Fibroblast of pulmonary artery (primary cell): ENCODE results near the gene CDC16.
"Not testable (repeated sequence)": the region's sequence is repeated elsewhere in the genome, so short reads cannot be mapped to it uniquely, and the experiment has no call there.

Experiments used
- DNase-seq: peaks from one replicate; pipeline ENCODE4 v3.0.0-alpha.2; 2010; ENCODE audit warnings: low read depth
- H3K4me3 ChIP-seq: replicated peaks from 2 replicates; pipeline ENCODE4 v1.5.1; 2011; ENCODE audit warnings: low read depth, mild to moderate bottlenecking, control low read depth, low read length, moderate library complexity
- CTCF ChIP-seq: IDR thresholded peaks from 2 replicates; pipeline ENCODE4 v1.5.1; 2011; ENCODE audit warnings: mild to moderate bottlenecking, control low read depth, low read length, inconsistent platforms; ENCODE audit errors: missing control alignments

Gene CDC16

GRCh38 chr13:114249077-114249476 lies 14.4 kb downstream of the CDC16 start:
- no peak for TF ChIP-seq CTCF
- H3K4me3 ChIP-seq: no peak overlapping the region
- DNase-seq: no peak

DNA sequence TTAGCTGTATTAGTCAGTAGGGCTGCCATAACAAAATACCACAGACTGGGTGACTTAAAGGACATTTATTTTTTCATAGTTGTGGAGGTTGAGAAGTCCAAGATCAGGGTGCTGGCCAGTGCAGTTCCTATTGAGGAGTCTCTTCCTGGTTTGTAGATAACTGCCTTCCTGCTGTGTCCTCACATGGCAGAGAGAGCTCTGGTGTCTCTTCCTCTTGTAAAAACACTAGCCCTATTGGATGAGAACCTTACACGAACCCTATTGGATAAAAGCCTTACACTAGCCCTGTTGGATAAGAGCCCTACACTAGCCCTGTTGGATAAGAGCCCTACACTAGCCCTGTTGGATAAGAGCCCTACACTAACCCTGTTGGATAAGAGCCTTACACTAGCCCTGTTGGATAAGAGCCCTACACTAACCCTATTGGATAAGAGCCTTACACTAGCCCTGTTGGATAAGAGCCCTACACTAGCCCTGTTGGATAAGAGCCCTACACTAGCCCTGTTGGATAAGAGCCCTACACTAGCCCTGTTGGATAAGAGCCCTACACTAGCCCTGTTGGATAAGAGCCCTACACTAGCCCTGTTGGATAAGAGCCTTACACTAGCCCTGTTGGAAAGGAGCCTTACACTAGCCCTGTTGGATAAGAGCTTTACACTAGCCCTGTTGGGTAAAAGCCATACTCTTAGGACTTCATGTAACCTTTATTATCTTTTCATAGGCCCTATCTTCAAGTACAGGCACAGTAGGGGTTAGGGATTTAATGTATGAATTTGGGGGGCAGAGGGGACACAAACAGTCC lies 17.1 kb downstream of the CDC16 start:
- not testable (repeated sequence) for H3K4me3 ChIP-seq, DNase-seq

DNA sequence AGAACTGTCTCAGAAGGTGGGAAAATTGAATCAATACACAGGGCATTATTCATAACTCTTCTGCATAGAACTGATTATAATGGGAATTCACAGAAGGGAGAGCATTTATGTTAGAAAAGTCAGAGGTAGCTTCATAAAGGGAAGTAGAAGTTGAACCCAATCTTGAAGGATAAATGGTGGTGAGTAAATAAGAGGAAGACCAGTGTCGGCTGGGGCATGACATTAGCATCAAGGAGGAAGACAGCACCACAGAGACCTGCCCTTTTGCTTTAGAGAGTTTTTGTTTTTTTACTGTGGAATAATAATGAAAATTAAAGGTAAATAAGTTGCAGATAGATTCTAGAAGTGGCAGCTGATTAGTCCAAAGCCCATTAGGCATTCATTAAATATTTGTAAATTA lies 21.9 kb downstream of the CDC16 start:
- no peak for TF ChIP-seq CTCF
- no peak for DNase-seq
- no peak overlapping the region for H3K4me3 ChIP-seq

DNA sequence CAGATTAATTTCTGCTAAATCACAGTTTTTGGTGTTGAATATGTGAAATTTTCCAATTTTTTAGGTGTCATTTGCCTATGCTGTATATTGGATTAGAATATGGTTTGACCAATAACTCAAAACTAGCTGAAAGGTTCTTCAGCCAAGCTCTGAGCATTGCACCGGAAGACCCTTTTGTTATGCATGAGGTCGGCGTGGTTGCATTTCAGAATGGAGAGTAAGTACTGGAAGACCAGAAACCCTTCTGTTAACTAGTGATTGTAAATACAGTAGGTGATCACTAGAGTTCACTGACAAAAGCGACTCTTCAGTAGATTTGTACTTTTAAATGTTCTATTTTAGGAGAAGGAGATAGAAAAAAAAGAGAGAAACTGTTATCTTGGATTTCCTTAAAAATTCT lies 22.3 kb downstream of the CDC16 start:
- no peak overlapping the region for H3K4me3 ChIP-seq
- DNase-seq: no peak
- no peak for TF ChIP-seq CTCF

DNA sequence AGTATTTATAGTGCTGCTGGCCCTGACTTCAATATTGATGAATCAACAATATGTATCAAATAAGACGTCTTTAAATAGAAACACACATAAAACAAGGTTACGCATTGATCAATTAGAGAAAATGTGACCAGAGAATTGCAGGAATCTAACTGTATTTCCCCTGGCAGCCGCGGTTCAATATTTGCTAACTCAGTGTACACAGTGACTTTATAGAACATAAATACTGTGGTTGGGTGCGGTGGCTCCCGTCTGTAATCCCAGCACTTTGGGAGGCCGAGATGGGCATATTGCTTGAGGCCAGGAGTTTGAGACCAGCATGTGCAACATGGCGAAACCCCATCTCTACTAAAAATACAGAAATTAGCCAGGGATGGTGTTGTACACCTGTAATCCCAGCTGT lies 23.9 kb downstream of the CDC16 start:
- DNase-seq: no peak
- no peak for TF ChIP-seq CTCF
- no peak overlapping the region for H3K4me3 ChIP-seq

DNA sequence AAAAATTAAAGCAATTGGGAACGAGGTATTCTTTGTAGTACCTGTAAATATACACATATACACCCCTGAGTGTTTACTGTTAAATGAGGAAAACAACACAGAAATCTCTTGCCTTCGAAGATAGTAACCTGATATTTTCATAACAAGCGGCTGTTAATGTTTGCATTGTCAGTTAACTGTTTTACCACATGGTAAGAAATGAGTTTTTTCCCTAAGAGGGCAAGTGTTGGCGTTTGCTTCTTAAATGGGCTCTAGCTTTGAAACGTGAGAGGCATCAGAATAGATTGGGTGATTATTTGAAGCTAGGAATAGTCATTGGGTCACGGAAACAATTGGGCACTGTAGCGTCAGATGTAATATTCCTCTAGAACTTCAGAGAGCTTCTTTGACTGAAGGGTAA lies 24.7 kb downstream of the CDC16 start:
- DNase-seq: no peak
- no peak for TF ChIP-seq CTCF

GRCh38 chr13:114259974-114260373 lies 25.3 kb downstream of the CDC16 start:
- no peak overlapping the region for H3K4me3 ChIP-seq
- no peak for TF ChIP-seq CTCF
- no peak for DNase-seq

More for the DNA sequence above, 24.7 kb downstream of the CDC16 start:
- H3K4me3 ChIP-seq: no peak overlapping the region
